Measurements from ENCODE around the gene ZCCHC24. TPM values are rescaled to one million over a fixed set of nuclear protein-coding genes. Genes with fewer than 3 reads are reported as not detected.
A peak's percentile ranks its signal among the peaks of the same experiment; 100 is the strongest.

The ZCCHC24 gene
- total RNA-seq, 4 donors from 2014 or later: 32.8 to 122 (median 37.7) TPM

DNA sequence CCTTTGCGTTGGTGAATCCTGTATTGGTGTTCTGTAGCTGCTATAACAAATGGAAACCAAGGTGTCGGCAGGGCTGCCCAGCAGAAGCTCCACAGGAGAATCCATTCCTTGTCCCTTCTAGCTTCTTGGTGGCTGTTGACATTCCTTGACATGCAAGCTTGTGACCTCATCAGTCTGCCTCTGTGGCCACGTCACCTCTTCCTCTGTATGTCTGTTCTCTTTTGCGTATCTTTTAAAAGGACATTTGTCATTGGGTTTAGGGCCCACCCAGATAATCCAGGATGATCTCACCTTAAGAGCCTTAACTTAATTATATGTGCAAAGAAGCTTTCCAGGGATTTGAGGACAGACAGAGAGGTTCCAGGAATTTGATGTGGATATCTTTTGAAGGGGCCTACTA is 15.3 kb upstream of the ZCCHC24 start:
- intact Hi-C loops (cut with DNase I; ENCODE audit: low total_unique reads): no loop called here
- no peak for DNase-seq
- Histone ChIP-seq H3K4me3 (no peak overlapping the region), H3K27me3 (no peaks in the 10 kb centered on the region), H3K9me3 (no peaks in the 10 kb centered on the region), H3K4me1 (no peaks in the 10 kb centered on the region), H3K36me3 (no peaks in the 10 kb centered on the region), H3K27ac (no peak overlapping the region)
- no peak for TF ChIP-seq POLR2A (IDR thresholded peaks at IDR 0.05)
- TF ChIP-seq, protein P1, sequence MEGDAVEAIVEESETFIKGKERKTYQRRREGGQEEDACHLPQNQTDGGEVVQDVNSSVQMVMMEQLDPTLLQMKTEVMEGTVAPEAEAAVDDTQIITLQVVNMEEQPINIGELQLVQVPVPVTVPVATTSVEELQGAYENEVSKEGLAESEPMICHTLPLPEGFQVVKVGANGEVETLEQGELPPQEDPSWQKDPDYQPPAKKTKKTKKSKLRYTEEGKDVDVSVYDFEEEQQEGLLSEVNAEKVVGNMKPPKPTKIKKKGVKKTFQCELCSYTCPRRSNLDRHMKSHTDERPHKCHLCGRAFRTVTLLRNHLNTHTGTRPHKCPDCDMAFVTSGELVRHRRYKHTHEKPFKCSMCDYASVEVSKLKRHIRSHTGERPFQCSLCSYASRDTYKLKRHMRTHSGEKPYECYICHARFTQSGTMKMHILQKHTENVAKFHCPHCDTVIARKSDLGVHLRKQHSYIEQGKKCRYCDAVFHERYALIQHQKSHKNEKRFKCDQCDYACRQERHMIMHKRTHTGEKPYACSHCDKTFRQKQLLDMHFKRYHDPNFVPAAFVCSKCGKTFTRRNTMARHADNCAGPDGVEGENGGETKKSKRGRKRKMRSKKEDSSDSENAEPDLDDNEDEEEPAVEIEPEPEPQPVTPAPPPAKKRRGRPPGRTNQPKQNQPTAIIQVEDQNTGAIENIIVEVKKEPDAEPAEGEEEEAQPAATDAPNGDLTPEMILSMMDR (IDR thresholded peaks at IDR 0.05): no peak

DNA sequence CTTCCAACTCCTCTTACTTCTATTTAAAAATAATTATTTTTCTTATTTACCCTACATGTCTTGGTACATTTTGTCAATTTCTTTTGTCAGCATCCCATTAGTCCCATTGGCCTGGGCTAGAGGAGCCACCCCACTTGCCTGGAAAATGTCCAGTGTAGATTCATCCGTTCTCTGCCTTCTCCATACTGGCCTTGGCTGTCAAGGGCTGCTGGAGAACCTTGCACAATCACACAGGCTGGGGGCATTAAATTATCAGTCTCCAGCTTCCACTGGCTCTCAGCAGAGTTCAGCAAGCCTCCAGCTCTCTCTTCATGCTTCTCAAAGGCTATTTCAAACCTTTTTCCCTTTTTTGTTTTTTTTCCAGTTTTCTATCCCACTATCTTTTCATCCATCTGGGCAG is 13.8 kb upstream of the ZCCHC24 start:
- no peak for DNase-seq

DNA sequence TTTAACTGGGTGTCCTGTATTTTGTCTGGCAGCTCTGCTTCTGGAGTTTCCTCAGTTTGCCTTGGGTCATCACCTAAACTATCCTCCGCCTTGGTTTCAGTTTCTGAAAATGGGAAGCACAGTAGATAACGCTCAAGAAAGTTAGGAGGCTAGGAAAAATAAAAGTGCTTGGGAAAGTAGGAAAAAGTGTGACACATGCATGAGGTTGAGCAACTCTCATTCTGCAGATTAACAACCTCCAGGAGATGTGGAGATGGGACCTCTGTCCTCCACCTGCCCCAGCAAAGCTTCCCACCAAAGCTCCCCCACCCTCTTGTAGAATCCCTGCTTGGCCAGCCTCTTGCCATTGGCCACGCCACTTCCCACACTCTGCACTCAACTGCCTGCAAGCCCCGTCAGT is 13.1 kb upstream of the ZCCHC24 start:
- Histone ChIP-seq H3K27ac (no peak overlapping the region), H3K27me3 (no peaks in the 10 kb centered on the region), H3K4me3 (no peak overlapping the region), H3K36me3 (no peaks in the 10 kb centered on the region), H3K9me3 (no peaks in the 10 kb centered on the region), H3K4me1 (no peaks in the 10 kb centered on the region)
- DNase-seq: no peak
- intact Hi-C loops (cut with DNase I; ENCODE audit: low total_unique reads): no loop called here
- TF ChIP-seq, protein P1 (IDR thresholded peaks at IDR 0.05): no peak
- TF ChIP-seq POLR2A (IDR thresholded peaks at IDR 0.05): no peak

More for the DNA sequence above, 13.8 kb upstream of the ZCCHC24 start:
- Histone ChIP-seq H3K36me3 (no peaks in the 10 kb centered on the region), H3K27ac (no peak overlapping the region), H3K4me3 (no peak overlapping the region), H3K9me3 (no peaks in the 10 kb centered on the region), H3K4me1 (no peaks in the 10 kb centered on the region), H3K27me3 (no peaks in the 10 kb centered on the region)
- TF ChIP-seq, protein P1 (IDR thresholded peaks at IDR 0.05): no peak
- TF ChIP-seq POLR2A (IDR thresholded peaks at IDR 0.05): no peak
- intact Hi-C loops (cut with DNase I; ENCODE audit: low total_unique reads): no loop called here

DNA sequence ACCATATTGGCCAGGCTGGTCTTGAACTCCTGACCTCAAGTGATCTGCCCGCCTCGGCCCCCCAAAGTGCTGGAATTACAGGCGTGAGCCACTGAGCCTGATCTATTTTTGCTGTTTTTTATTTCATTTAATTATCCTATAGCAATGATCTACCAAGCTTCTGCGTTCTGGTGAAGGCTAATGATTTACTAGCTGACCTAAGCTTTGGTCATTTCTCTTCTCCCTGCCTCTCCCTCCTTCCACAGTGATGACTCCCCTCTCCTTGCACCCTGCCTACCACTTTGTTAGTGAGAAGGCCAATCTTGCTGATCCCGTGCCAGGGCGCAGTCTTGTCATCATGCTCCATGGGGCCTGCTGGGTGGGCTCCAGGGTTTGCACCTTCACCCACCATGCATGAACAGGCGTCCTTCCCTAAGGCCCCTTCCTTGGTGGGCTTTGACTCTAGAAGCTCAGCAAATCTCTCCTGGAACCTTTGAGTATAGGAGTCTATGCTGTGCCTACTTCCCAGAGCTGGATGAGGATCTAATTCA is 11.9 kb upstream of the ZCCHC24 start:
- H3K27ac ChIP-seq: no peak overlapping the region
- H3K4me1 ChIP-seq: no peaks in the 10 kb centered on the region
- H3K36me3 ChIP-seq: no peaks in the 10 kb centered on the region
- DNase-seq: no peak
- no peaks in the 10 kb centered on the region for H3K27me3 ChIP-seq
- TF ChIP-seq POLR2A (IDR thresholded peaks at IDR 0.05): no peak
- TF ChIP-seq, protein P1 (IDR thresholded peaks at IDR 0.05): no peak
- intact Hi-C loops (cut with DNase I; ENCODE audit: low total_unique reads): no loop called here
- H3K4me3 ChIP-seq: no peak overlapping the region
- H3K9me3 ChIP-seq: no peaks in the 10 kb centered on the region

DNA sequence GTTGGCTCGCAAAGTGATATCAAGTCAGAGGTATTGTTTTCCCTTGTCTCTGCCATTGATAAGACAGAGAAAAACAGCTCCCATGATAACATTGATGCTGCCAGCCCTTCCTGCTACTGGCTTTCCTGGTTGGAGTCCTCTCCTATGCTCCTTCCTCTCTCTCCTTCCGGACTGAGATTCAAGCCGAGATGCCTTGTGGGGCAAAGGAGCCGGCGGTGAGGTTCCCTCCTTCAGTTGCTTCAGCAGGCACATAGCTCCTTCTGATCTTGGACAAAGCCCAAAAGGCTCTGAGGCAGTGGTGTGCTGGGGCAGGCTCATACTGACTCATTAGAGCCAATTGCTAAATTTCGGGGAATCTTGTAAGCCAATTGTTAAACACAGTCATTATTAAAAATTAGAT is 8.8 kb upstream of the ZCCHC24 start:
- Histone ChIP-seq H3K27me3 (no peaks in the 10 kb centered on the region), H3K27ac (no peak overlapping the region), H3K9me3 (no peaks in the 10 kb centered on the region), H3K4me1 (no peaks in the 10 kb centered on the region), H3K4me3 (no peak overlapping the region), H3K36me3 (no peaks in the 10 kb centered on the region)
- intact Hi-C loops (cut with DNase I; ENCODE audit: low total_unique reads): no loop called here
- TF ChIP-seq POLR2A (IDR thresholded peaks at IDR 0.05): no peak
- TF ChIP-seq, protein P1 (IDR thresholded peaks at IDR 0.05): no peak
- peak in 1 of 2 donors; percentile 48 for DNase-seq
